Measurements from ENCODE around the gene MRPS7.

- TF ChIP-seq, protein P1, sequence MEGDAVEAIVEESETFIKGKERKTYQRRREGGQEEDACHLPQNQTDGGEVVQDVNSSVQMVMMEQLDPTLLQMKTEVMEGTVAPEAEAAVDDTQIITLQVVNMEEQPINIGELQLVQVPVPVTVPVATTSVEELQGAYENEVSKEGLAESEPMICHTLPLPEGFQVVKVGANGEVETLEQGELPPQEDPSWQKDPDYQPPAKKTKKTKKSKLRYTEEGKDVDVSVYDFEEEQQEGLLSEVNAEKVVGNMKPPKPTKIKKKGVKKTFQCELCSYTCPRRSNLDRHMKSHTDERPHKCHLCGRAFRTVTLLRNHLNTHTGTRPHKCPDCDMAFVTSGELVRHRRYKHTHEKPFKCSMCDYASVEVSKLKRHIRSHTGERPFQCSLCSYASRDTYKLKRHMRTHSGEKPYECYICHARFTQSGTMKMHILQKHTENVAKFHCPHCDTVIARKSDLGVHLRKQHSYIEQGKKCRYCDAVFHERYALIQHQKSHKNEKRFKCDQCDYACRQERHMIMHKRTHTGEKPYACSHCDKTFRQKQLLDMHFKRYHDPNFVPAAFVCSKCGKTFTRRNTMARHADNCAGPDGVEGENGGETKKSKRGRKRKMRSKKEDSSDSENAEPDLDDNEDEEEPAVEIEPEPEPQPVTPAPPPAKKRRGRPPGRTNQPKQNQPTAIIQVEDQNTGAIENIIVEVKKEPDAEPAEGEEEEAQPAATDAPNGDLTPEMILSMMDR (IDR thresholded peaks at IDR 0.05), result no peak
- no peak for TF ChIP-seq POLR2A (IDR thresholded peaks at IDR 0.05)
These were observed 38.6 kb downstream of the MRPS7 start for GRCh38 chr17:75300280-75300679.

Measured in prostate gland (tissue), 2 donors.